SHP77 (cell line): Measurements from ENCODE around the gene CLDN2.
"Not testable (repeated sequence)": the region's sequence is repeated elsewhere in the genome, so short reads cannot be mapped to it uniquely, and the experiment has no call there.

Source experiments
- DNase-seq, 2 experiments: peaks; one replicate each; lab custom pipeline; 2025; lab: John Stamatoyannopoulos, UW

Gene CLDN2

GRCh38 chrX:106919932-106920452 is at the start of gene CLDN2:
TSS of gene CLDN2 (plus strand) at chrX:106920402. CDS start at chrX:106928229, 7,827 bp downstream.
- DNase-seq: no peak

- not testable (repeated sequence) for DNase-seq
Observed at GRCh38 chrX:106872796-106873195, 47.4 kb upstream of the CLDN2 start.

- DNase-seq: no peak
Observed at GRCh38 chrX:106874075-106874474, 46.1 kb upstream of the CLDN2 start.

- DNase-seq: no peak
Observed at GRCh38 chrX:106875151-106875550, 45.1 kb upstream of the CLDN2 start.

GRCh38 chrX:106889468-106889867 is 30.7 kb upstream of the CLDN2 start:
- DNase-seq: no peak

- no peak for DNase-seq
Observed at GRCh38 chrX:106891762-106892460, 28.3 kb upstream of the CLDN2 start.

- DNase-seq: peak; percentile 27 to 60
Observed at GRCh38 chrX:106894392-106894909, 25.8 kb upstream of the CLDN2 start.

- DNase-seq: no peak
Observed at GRCh38 chrX:106894978-106895452, 25.2 kb upstream of the CLDN2 start.

GRCh38 chrX:106897259-106897658 is 22.9 kb upstream of the CLDN2 start:
- no peak for DNase-seq

- DNase-seq: peak; percentile 3 to 11
Observed at GRCh38 chrX:106898462-106898861, 21.7 kb upstream of the CLDN2 start.

GRCh38 chrX:106899276-106899675 is 20.9 kb upstream of the CLDN2 start:
- DNase-seq: no peak

GRCh38 chrX:106899841-106900240 is 20.4 kb upstream of the CLDN2 start:
- DNase-seq: no peak

- no peak for DNase-seq
Observed at GRCh38 chrX:106901341-106901740, 18.9 kb upstream of the CLDN2 start.

GRCh38 chrX:106901781-106902219 is 18.4 kb upstream of the CLDN2 start:
- no peak for DNase-seq

- DNase-seq: no peak
Observed at GRCh38 chrX:106902684-106903083, 17.5 kb upstream of the CLDN2 start.

- no peak for DNase-seq
Observed at GRCh38 chrX:106903291-106903824, 16.8 kb upstream of the CLDN2 start, which contains the start of gene RIPPLY1. TSS of gene RIPPLY1 (minus strand) at chrX:106903341. CDS start at chrX:106903287, 54 bp downstream.

- no peak for DNase-seq
Observed at GRCh38 chrX:106903856-106904528, 16.2 kb upstream of the CLDN2 start.

GRCh38 chrX:106905064-106905708 is 15.0 kb upstream of the CLDN2 start:
- DNase-seq: no peak

- no peak for DNase-seq
Observed at GRCh38 chrX:106906361-106906760, 13.8 kb upstream of the CLDN2 start.

GRCh38 chrX:106912864-106913263 is 7.3 kb upstream of the CLDN2 start:
- no peak for DNase-seq

- DNase-seq: no peak
Observed at GRCh38 chrX:106917830-106918500, 2.2 kb upstream of the CLDN2 start.
